HepG2 (cell line): ENCODE results near the gene STAB2. TPM values are rescaled to one million over a fixed set of nuclear protein-coding genes. Genes with fewer than 3 reads are reported as not detected.

Experiments
- CEBPG ChIP-seq: IDR thresholded peaks from 2 replicates; pipeline ENCODE4 v1.6.1; 2016
- GLI4 ChIP-seq: sonication (generic); formaldehyde crosslinking; IDR thresholded peaks from 2 replicates; pipeline ENCODE4 v1.5.1; 2020; ENCODE audit warnings: missing genetic modification reagents, mild to moderate bottlenecking, moderate library complexity, borderline replicate concordance
- HCFC1 ChIP-seq: fragments of 150-350 bp; IDR thresholded peaks from 2 replicates; pipeline ENCODE4 v1.6.1; 2014; ENCODE audit warnings: low read depth, low read length
- ZMYM2 ChIP-seq: sonication (generic); formaldehyde crosslinking; IDR thresholded peaks from 2 replicates; pipeline ENCODE4 v1.8.0; 2022; ENCODE audit warnings: mild to moderate bottlenecking, missing genetic modification reagents
- ZNF446 ChIP-seq: sonication (generic); formaldehyde crosslinking; IDR thresholded peaks from 2 replicates; pipeline ENCODE4 v1.5.0; 2020; ENCODE audit warnings: mild to moderate bottlenecking, missing genetic modification reagents
- polyA plus RNA-seq, 8 experiments: library from polyadenylated mRNA; depleted of rRNA in 3 of 8; stranded (reverse) in 7 of 8; unstranded in 1 of 8; fragments of >200 nt; fragmentation: Illumina TruSeq in 4 of 8; extraction: Trizol in 4 of 8; gene quantifications; 2 replicates each; pipeline versions ENCODE4 v1.2.1 to v1.2.3, GENCODE V29; 2011 to 2016; ENCODE audit warnings: low read depth in 4 of 8, missing spikeins in 1 of 8, mixed read lengths in 1 of 8; ENCODE audit not compliant: insufficient read depth in 1 of 8
- total RNA-seq, 5 experiments: library from RNA; depleted of rRNA; stranded (reverse); fragments of >200 nt; fragmentation: Illumina TruSeq; extraction: Trizol; gene quantifications; 2 replicates each; pipeline ENCODE4 v1.2.3, GENCODE V29; 2016; ENCODE audit warnings: low read depth in 1 of 5
- TF ChIP-seq, protein P1 (sequence below): sonication (generic); formaldehyde crosslinking; IDR thresholded peaks from 2 replicates; pipeline ENCODE4 v1.5.0; 2020; ENCODE audit warnings: mild to moderate bottlenecking, missing genetic modification reagents, borderline replicate concordance
- TF ChIP-seq, protein P2 (sequence below): IDR thresholded peaks from 2 replicates; pipeline ENCODE4 v1.6.1; 2016; ENCODE audit warnings: low read depth

The STAB2 gene
- total and polyA plus RNA-seq, 2 of the 13 experiments (the other 11 are each of a cell fraction or from before 2014, with no cell fraction given): not detected

DNA sequence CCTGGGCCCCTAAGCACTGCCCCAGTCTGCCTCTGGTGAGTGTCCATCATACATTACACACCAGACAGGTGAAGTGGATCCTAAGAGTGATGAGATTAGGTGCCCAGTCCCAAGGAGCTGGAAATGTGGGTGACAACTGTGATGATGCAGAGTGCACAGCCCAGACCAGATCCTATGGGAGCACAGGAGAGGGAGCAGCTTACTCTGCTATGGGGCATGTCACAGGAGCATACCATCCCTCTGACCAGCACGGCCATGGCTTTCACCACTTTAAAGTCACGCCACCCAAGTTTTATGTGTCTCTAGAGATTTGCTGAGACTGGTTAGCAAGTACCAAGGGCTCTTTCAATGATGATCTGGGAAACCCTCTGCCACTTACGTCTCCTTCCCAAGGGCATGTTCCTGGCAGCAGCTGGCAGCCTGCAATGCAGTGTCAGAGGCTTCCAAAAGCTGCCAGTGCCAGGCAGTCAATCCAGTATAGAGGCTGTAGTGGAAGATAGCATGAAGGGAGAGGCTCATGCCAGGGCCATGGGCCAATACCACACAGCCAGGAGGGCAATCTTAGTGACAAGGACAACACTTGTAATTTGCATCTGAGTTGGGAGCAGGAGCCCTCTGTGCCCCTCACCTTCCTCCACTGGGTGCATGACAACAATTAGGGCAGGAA lies 40.2 kb downstream of the STAB2 start (continued):
- TF ChIP-seq HCFC1 (no peak), GLI4 (CRISPR knock-in tag) (no peak), ZNF446 (CRISPR knock-in tag) (no peak), CEBPG (no peak), ZMYM2 (CRISPR knock-in tag) (no peak)
- TF ChIP-seq, protein P1, sequence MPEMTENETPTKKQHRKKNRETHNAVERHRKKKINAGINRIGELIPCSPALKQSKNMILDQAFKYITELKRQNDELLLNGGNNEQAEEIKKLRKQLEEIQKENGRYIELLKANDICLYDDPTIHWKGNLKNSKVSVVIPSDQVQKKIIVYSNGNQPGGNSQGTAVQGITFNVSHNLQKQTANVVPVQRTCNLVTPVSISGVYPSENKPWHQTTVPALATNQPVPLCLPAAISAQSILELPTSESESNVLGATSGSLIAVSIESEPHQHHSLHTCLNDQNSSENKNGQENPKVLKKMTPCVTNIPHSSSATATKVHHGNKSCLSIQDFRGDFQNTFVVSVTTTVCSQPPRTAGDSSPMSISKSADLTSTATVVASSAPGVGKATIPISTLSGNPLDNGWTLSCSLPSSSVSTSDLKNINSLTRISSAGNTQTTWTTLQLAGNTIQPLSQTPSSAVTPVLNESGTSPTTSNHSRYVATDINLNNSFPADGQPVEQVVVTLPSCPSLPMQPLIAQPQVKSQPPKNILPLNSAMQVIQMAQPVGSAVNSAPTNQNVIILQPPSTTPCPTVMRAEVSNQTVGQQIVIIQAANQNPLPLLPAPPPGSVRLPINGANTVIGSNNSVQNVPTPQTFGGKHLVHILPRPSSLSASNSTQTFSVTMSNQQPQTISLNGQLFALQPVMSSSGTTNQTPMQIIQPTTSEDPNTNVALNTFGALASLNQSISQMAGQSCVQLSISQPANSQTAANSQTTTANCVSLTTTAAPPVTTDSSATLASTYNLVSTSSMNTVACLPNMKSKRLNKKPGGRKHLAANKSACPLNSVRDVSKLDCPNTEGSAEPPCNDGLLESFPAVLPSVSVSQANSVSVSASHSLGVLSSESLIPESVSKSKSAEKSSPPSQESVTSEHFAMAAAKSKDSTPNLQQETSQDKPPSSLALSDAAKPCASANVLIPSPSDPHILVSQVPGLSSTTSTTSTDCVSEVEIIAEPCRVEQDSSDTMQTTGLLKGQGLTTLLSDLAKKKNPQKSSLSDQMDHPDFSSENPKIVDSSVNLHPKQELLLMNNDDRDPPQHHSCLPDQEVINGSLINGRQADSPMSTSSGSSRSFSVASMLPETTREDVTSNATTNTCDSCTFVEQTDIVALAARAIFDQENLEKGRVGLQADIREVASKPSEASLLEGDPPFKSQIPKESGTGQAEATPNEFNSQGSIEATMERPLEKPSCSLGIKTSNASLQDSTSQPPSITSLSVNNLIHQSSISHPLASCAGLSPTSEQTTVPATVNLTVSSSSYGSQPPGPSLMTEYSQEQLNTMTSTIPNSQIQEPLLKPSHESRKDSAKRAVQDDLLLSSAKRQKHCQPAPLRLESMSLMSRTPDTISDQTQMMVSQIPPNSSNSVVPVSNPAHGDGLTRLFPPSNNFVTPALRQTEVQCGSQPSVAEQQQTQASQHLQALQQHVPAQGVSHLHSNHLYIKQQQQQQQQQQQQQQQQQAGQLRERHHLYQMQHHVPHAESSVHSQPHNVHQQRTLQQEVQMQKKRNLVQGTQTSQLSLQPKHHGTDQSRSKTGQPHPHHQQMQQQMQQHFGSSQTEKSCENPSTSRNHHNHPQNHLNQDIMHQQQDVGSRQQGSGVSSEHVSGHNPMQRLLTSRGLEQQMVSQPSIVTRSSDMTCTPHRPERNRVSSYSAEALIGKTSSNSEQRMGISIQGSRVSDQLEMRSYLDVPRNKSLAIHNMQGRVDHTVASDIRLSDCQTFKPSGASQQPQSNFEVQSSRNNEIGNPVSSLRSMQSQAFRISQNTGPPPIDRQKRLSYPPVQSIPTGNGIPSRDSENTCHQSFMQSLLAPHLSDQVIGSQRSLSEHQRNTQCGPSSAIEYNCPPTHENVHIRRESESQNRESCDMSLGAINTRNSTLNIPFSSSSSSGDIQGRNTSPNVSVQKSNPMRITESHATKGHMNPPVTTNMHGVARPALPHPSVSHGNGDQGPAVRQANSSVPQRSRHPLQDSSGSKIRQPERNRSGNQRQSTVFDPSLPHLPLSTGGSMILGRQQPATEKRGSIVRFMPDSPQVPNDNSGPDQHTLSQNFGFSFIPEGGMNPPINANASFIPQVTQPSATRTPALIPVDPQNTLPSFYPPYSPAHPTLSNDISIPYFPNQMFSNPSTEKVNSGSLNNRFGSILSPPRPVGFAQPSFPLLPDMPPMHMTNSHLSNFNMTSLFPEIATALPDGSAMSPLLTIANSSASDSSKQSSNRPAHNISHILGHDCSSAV: no peak
- TF ChIP-seq, protein P2, sequence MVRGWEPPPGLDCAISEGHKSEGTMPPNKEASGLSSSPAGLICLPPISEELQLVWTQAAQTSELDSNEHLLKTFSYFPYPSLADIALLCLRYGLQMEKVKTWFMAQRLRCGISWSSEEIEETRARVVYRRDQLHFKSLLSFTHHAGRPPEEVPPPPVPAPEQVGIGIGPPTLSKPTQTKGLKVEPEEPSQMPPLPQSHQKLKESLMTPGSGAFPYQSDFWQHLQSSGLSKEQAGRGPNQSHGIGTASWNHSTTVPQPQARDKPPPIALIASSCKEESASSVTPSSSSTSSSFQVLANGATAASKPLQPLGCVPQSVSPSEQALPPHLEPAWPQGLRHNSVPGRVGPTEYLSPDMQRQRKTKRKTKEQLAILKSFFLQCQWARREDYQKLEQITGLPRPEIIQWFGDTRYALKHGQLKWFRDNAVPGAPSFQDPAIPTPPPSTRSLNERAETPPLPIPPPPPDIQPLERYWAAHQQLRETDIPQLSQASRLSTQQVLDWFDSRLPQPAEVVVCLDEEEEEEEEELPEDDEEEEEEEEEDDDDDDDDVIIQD (CRISPR knock-in tag): no peak
